Measurements from ENCODE around the gene NDUFB11.
"Not testable (repeated sequence)": the region's sequence is repeated elsewhere in the genome, so short reads cannot be mapped to it uniquely, and the experiment has no call there.

NDUFB11 gene

GRCh38 chrX:47146121-47146935, 1.8 kb upstream of the NDUFB11 start:
- DNase-seq (ENCODE audit: low read depth in 2 of 2), result no peak

GRCh38 chrX:47145395-47146120, 1.1 kb upstream of the NDUFB11 start:
- no peak for DNase-seq (ENCODE audit: low read depth in 2 of 2)

- no peak for DNase-seq (ENCODE audit: low read depth in 2 of 2)
Measured at GRCh38 chrX:47143894-47144625, 442 bp downstream of the NDUFB11 start.

- no peak for DNase-seq (ENCODE audit: low read depth in 2 of 2)
Measured at GRCh38 chrX:47138171-47138570, 6.3 kb downstream of the NDUFB11 start.

- DNase-seq (ENCODE audit: low read depth in 2 of 2), result not testable (repeated sequence)
Measured at GRCh38 chrX:47135650-47136049, 8.9 kb downstream of the NDUFB11 start.

GRCh38 chrX:47133493-47133892, 11.0 kb downstream of the NDUFB11 start:
- no peak for DNase-seq (ENCODE audit: low read depth in 2 of 2)

- no peak for DNase-seq (ENCODE audit: low read depth in 2 of 2)
Measured at GRCh38 chrX:47129899-47130358, 14.6 kb downstream of the NDUFB11 start.

- peak; percentile 66 to 71 for DNase-seq (ENCODE audit: low read depth in 2 of 2)
Measured at GRCh38 chrX:47129157-47129898, 15.2 kb downstream of the NDUFB11 start.

- DNase-seq (ENCODE audit: low read depth in 2 of 2), result not testable (repeated sequence)
Measured at GRCh38 chrX:47124466-47124865, 20.0 kb downstream of the NDUFB11 start.

GRCh38 chrX:47116551-47117110, 27.9 kb downstream of the NDUFB11 start:
- DNase-seq (ENCODE audit: low read depth in 2 of 2), result not testable (repeated sequence)

GRCh38 chrX:47112316-47112954, 32.1 kb downstream of the NDUFB11 start:
- DNase-seq (ENCODE audit: low read depth in 2 of 2), result no peak

- not testable (repeated sequence) for DNase-seq (ENCODE audit: low read depth in 2 of 2)
Measured at GRCh38 chrX:47110936-47111615, 33.4 kb downstream of the NDUFB11 start.

- no peak for DNase-seq (ENCODE audit: low read depth in 2 of 2)
Measured at GRCh38 chrX:47101206-47101605, 43.3 kb downstream of the NDUFB11 start.

GRCh38 chrX:47098338-47099094, 46.0 kb downstream of the NDUFB11 start:
- DNase-seq (ENCODE audit: low read depth in 2 of 2), result no peak

- no peak for DNase-seq (ENCODE audit: low read depth in 2 of 2)
Measured at GRCh38 chrX:47097018-47097417, 47.5 kb downstream of the NDUFB11 start.

GRCh38 chrX:47093860-47094259, 50.6 kb downstream of the NDUFB11 start:
- DNase-seq (ENCODE audit: low read depth in 2 of 2), result no peak

- no peak for DNase-seq (ENCODE audit: low read depth in 2 of 2)
Measured at GRCh38 chrX:47093248-47093647, 51.3 kb downstream of the NDUFB11 start.

Measured in stimulated activated CD8-positive, alpha-beta memory T cell treated with anti-CD3 and anti-CD28 coated beads, Interleukin-2, amount 100 ng/mL, for 1 hour (primary cell).